MCF 10A (cell line): ENCODE results near the gene SIGLEC14. TPM values are rescaled to one million over a fixed set of nuclear protein-coding genes. Genes with fewer than 3 reads are reported as not detected.

Source experiments
- BruUV-seq: library from RNA; stranded (reverse); fragments of 400-500 nt; replicated peaks from 2 replicates; lab custom pipeline; 2021; lab: Mats Ljungman, UMichigan
- CTCF ChIA-PET: fragments of 300-600 bp; sonication (Branson Sonifier 250); formaldehyde crosslinking; extraction: SDS; loops from one replicate; lab custom pipeline; 2021; ENCODE audit warnings: antibody characterized with exemption, inconsistent platforms; lab: Yijun Ruan, JAX
- POLR2A ChIA-PET: fragments of 300-600, 350-650 bp; sonication (Branson Sonifier 250); formaldehyde crosslinking; extraction: SDS; loops from one replicate; lab custom pipeline; 2020; ENCODE audit warnings: antibody characterized with exemption, inconsistent platforms; lab: Yijun Ruan, JAX
- DNase-seq: peaks from one replicate; pipeline ENCODE4 v3.0.0-alpha.2; 2018; ENCODE audit not compliant: unreplicated experiment
- H3K27ac Mint-ChIP-seq: one replicate; pipeline ENCODE4 v1.8.0; 2022; ENCODE audit warnings: mild to moderate bottlenecking, low read depth, mixed read lengths; ENCODE audit not compliant: unreplicated experiment
- H3K27me3 Mint-ChIP-seq: one replicate; pipeline ENCODE4 v1.8.0; 2022; ENCODE audit warnings: mixed read lengths; ENCODE audit not compliant: insufficient read depth, unreplicated experiment
- H3K36me3 Mint-ChIP-seq: one replicate; pipeline ENCODE4 v1.8.0; 2022; ENCODE audit warnings: mild to moderate bottlenecking, moderate library complexity, mixed read lengths; ENCODE audit not compliant: insufficient read depth, unreplicated experiment
- H3K4me1 Mint-ChIP-seq: one replicate; pipeline ENCODE4 v1.8.0; 2022; ENCODE audit warnings: mixed read lengths; ENCODE audit not compliant: insufficient read depth, unreplicated experiment
- H3K4me3 Mint-ChIP-seq: one replicate; pipeline ENCODE4 v1.8.0; 2022; ENCODE audit warnings: mild to moderate bottlenecking, moderate library complexity, mixed read lengths; ENCODE audit not compliant: unreplicated experiment
- H3K9me3 Mint-ChIP-seq: one replicate; pipeline ENCODE4 v1.8.0; 2022; ENCODE audit warnings: mixed read lengths; ENCODE audit not compliant: unreplicated experiment
- CTCF ChIP-seq: fragments of 200-600 bp; IDR thresholded peaks from one replicate; pipeline ENCODE4 v1.8.0; 2022; ENCODE audit warnings: antibody characterized with exemption, mild to moderate bottlenecking; ENCODE audit not compliant: unreplicated experiment
- intact Hi-C: fragments of 100-400 bp; cut with micrococcal nuclease; formaldehyde crosslinking; loops from 2 replicates; pipeline ENCODE4 v1.14.1; 2022
- total RNA-seq: library from RNA; stranded (reverse); gene quantifications from 2 replicates; pipeline ENCODE4 v1.2.3, GENCODE V29; 2022

Gene SIGLEC14
- total RNA-seq, 1 experiment from 2014 or later: not detected

DNA sequence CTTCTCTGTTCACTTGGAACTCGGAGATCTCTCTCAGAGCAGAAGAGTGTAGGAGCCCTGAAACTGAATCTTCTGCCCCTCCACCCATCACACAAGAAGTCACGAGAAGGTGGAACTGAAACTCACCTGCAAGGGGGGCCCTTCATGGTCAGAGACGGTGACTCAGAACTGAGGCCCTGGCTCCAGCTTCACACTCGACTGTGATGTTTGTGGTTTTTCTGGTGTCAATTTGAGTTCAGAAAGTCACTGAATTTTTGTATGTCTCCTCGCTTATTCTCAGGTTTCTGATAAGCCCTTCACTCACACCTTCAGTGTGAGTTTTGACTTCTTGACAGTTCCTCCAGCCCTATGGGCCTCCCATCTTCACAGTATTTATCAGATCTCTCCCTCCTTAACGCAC lies 39.5 kb downstream of the SIGLEC14 start:
- H3K27me3 Mint-ChIP-seq: no peaks in the 10 kb centered on the region
- H3K9me3 Mint-ChIP-seq: peaks cover 7% of the 10 kb centered on the region
- H3K36me3 Mint-ChIP-seq: no peaks in the 10 kb centered on the region
- ChIA-PET CTCF (no interaction called here), POLR2A (interaction anchor here (0.6 kb wide), 1 partner anchor 284 kb away, joined by 3 read pairs; no protein-coding TSS in a partner anchor)
- no peak for TF ChIP-seq CTCF
- DNase-seq: no peak
- intact Hi-C loops: no loop called here
- BruUV-seq: no TSS peak
- H3K27ac Mint-ChIP-seq: no peak overlapping the region
- no peak overlapping the region for H3K4me3 Mint-ChIP-seq
- no peaks in the 10 kb centered on the region for H3K4me1 Mint-ChIP-seq

DNA sequence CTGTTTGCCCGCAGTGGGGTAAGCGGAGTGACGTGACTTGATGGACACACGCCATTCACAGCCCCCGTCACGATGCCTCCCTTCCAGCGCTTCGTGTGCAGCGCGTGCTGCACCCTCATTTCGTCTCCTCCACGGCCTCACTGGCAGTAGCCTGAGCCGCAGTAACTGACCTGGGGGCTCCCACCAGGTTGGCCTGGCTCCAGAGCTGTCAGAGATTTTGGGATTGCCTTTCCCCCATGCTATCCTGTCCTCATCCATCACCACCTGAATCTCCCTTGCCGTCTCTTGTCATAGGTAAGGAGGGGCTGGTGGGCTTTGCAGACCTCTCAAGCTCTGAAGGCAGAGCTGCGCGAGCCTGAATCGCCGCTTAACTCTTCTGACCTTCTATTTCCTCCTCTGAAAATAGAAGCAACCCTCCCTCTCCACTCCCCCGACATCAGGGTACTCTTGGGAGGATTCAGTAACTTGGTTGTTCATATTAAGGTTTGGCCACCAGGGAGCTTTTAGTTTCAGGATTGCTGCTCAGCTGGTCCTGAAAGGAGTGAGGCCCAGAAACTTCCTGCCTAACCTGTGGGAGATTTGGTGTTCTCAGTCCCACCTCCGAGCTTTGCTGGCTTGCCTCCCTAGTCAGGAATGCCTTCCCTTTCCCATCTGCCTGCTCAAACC lies 44.3 kb downstream of the SIGLEC14 start:
- no peak for DNase-seq
- intact Hi-C loops: no loop called here
- Mint-ChIP-seq H3K36me3 (no peaks in the 10 kb centered on the region), H3K4me3 (no peak overlapping the region), H3K27ac (no peak overlapping the region), H3K4me1 (no peaks in the 10 kb centered on the region), H3K9me3 (peaks cover 4% of the 10 kb centered on the region), H3K27me3 (no peaks in the 10 kb centered on the region)
- no TSS peak for BruUV-seq
- ChIA-PET CTCF (interaction anchor here (1.3 kb wide), 1 partner anchor 128 kb away, joined by 4 read pairs; no protein-coding TSS in a partner anchor), POLR2A (no interaction called here)
- no peak for TF ChIP-seq CTCF

- H3K27me3 Mint-ChIP-seq: no peaks in the 10 kb centered on the region
- DNase-seq: no peak
- no peaks in the 10 kb centered on the region for H3K36me3 Mint-ChIP-seq
- intact Hi-C loops: no loop called here
- no peaks in the 10 kb centered on the region for H3K4me1 Mint-ChIP-seq
- CTCF ChIA-PET: interaction anchor here (0.6 to 1.2 kb wide), 2 partner anchors 56 to 60 kb away, joined by 3 to 4 read pairs; no protein-coding TSS in a partner anchor
- TF ChIP-seq CTCF: no peak
- no TSS peak for BruUV-seq
- POLR2A ChIA-PET: no interaction called here
- H3K27ac Mint-ChIP-seq: no peak overlapping the region
- H3K9me3 Mint-ChIP-seq: peaks cover 15% of the 10 kb centered on the region
- H3K4me3 Mint-ChIP-seq: no peak overlapping the region
These were observed 45.6 kb downstream of the SIGLEC14 start for GRCh38 chr19:51600940-51601580.

DNA sequence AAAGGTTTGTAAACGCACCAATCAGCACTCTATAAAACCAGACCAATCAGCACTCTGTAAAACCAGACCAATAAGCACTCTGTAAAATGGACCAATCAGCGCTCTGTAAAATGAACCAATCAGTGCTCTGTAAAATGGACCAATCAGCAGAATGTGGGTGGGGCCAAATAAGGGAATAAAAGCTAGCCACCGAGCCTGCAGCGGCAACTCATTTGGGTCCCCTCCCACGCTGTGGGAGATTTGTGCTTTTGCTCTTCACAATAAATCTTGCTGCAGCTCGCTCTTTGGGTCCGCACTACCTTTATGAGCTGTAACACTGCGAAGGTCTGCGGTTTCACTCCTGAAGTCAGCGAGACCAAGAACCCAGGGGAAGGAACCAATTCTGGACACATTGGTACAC lies 47.5 kb downstream of the SIGLEC14 start:
- Mint-ChIP-seq H3K36me3 (peaks cover 6% of the 10 kb centered on the region), H3K4me3 (no peak overlapping the region), H3K4me1 (peaks cover 8% of the 10 kb centered on the region), H3K9me3 (peaks cover 17% of the 10 kb centered on the region), H3K27me3 (no peaks in the 10 kb centered on the region), H3K27ac (no peak overlapping the region)
- POLR2A ChIA-PET: interaction anchor here (1.0 kb wide), 1 partner anchor 28 kb away, joined by 4 read pairs; the partner anchor contains the start of gene ZNF175
- CTCF ChIA-PET: interaction anchor here (0.6 to 0.8 kb wide), 3 partner anchors 61 to 674 kb away, joined by 3 to 5 read pairs (median 4); no protein-coding TSS in a partner anchor
- no peak for DNase-seq
- BruUV-seq: no TSS peak
- no peak for TF ChIP-seq CTCF
- intact Hi-C loops: no loop called here
